Endothelial cell (in vitro differentiated cells): Measurements from ENCODE around the gene CCR1. TPM values are rescaled to one million over a fixed set of nuclear protein-coding genes. Genes with fewer than 3 reads are reported as not detected.

Experiments used
- DNase-seq: peaks from one replicate; pipeline ENCODE4 v3.0.0; 2021; ENCODE audit warnings: low spot score
- H3K27ac Mint-ChIP-seq: one replicate; pipeline ENCODE4 v1.8.0; 2021; ENCODE audit warnings: mixed read lengths, inconsistent platforms; ENCODE audit not compliant: unreplicated experiment
- H3K27me3 Mint-ChIP-seq: one replicate; pipeline ENCODE4 v1.8.0; 2021; ENCODE audit warnings: mild to moderate bottlenecking, moderate library complexity, mixed read lengths, inconsistent platforms; ENCODE audit not compliant: unreplicated experiment
- H3K36me3 Mint-ChIP-seq: one replicate; pipeline ENCODE4 v1.8.0; 2021; ENCODE audit warnings: mild to moderate bottlenecking, low read depth, mixed read lengths, inconsistent platforms; ENCODE audit not compliant: unreplicated experiment
- H3K4me1 Mint-ChIP-seq: one replicate; pipeline ENCODE4 v1.8.0; 2021; ENCODE audit warnings: mild to moderate bottlenecking, mixed read lengths, inconsistent platforms; ENCODE audit not compliant: unreplicated experiment
- H3K4me3 Mint-ChIP-seq: one replicate; pipeline ENCODE4 v1.8.0; 2021; ENCODE audit warnings: mild to moderate bottlenecking, mixed read lengths, inconsistent platforms; ENCODE audit not compliant: unreplicated experiment
- H3K9me3 Mint-ChIP-seq: one replicate; pipeline ENCODE4 v1.8.0; 2021; ENCODE audit warnings: mixed read lengths, inconsistent platforms; ENCODE audit not compliant: unreplicated experiment
- total RNA-seq: library from RNA; stranded (reverse); fragmentation: NEBNext Ultra II Directional; extraction: Animal tissue kit (Norgen Biotek cat#: 25700); gene quantifications from one replicate; pipeline ENCODE4 v1.2.1, GENCODE V29; 2021; ENCODE audit not compliant: unreplicated experiment
- TF ChIP-seq, protein P1 (sequence below): fragments of 200-600 bp; sonication (generic); IDR thresholded peaks from one replicate; pipeline ENCODE4 v1.5.0; 2021; ENCODE audit warnings: antibody characterized with exemption; ENCODE audit not compliant: unreplicated experiment

CCR1 gene
- total RNA-seq, 1 donor from 2014 or later, result not detected

DNA sequence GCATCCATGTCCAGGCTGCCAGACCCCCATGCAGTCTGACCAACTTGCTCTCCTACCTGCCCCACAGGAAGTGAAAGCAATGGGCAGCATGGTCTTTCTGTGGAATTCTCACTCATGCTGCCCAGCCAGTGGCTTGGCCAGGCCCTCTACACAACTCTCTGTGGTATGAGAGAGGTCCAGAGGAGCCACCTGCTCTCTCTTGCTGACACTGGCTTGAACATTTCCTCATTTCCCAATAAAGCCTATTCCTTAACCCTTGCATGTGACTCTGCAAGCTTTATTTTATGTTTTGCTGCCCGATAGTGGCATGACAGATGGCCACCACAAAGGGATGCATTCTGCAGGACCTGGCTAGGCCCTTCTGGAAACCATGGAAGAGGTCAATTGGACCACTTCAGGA lies 53.8 kb downstream of the CCR1 start:
- H3K36me3 Mint-ChIP-seq, result no peaks in the 10 kb centered on the region
- no peaks in the 10 kb centered on the region for H3K9me3 Mint-ChIP-seq
- H3K27me3 Mint-ChIP-seq, result no peaks in the 10 kb centered on the region
- no peak overlapping the region for H3K27ac Mint-ChIP-seq
- no peak overlapping the region for H3K4me3 Mint-ChIP-seq
- no peak for DNase-seq
- no peaks in the 10 kb centered on the region for H3K4me1 Mint-ChIP-seq
- TF ChIP-seq, protein P1, sequence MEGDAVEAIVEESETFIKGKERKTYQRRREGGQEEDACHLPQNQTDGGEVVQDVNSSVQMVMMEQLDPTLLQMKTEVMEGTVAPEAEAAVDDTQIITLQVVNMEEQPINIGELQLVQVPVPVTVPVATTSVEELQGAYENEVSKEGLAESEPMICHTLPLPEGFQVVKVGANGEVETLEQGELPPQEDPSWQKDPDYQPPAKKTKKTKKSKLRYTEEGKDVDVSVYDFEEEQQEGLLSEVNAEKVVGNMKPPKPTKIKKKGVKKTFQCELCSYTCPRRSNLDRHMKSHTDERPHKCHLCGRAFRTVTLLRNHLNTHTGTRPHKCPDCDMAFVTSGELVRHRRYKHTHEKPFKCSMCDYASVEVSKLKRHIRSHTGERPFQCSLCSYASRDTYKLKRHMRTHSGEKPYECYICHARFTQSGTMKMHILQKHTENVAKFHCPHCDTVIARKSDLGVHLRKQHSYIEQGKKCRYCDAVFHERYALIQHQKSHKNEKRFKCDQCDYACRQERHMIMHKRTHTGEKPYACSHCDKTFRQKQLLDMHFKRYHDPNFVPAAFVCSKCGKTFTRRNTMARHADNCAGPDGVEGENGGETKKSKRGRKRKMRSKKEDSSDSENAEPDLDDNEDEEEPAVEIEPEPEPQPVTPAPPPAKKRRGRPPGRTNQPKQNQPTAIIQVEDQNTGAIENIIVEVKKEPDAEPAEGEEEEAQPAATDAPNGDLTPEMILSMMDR, result no peak

Other genes starting within 250 kb of the CCR1 start
- 13.8 TPM for gene FYCO1, start 212.5 kb downstream of the CCR1 start, total RNA-seq
- gene XCR1, start 180.8 kb downstream of the CCR1 start, total RNA-seq, result not detected
- gene CCR3, start 34.1 kb upstream of the CCR1 start, total RNA-seq, result not detected
- gene CCR2, start 145.8 kb upstream of the CCR1 start, total RNA-seq, result not detected
- gene CCR5, start 162.6 kb upstream of the CCR1 start, total RNA-seq, result not detected
- gene CCRL2, start 198.9 kb upstream of the CCR1 start, total RNA-seq, result 1.4 TPM